HG03108 (cell line): ENCODE results near the gene GALNT10.

Experiments used
- ATAC-seq: cut with Tn5 transposase; IDR thresholded peaks from one replicate; pipeline ENCODE4 v1.9.1; 2021; ENCODE audit warnings: moderate library complexity; ENCODE audit not compliant: unreplicated experiment

GALNT10 gene

GRCh38 chr5:154464438-154464837 is 273.9 kb downstream of the GALNT10 start:
- ATAC-seq: no peak

GRCh38 chr5:154465169-154465568 is 274.6 kb downstream of the GALNT10 start:
- ATAC-seq: no peak

GRCh38 chr5:154466147-154466546 is 275.6 kb downstream of the GALNT10 start:
- no peak for ATAC-seq

GRCh38 chr5:154466671-154467070 is 276.1 kb downstream of the GALNT10 start:
- no peak for ATAC-seq

GRCh38 chr5:154467655-154468354 is 277.3 kb downstream of the GALNT10 start:
- ATAC-seq: peak; percentile 81

- no peak for ATAC-seq
Observed at GRCh38 chr5:154470137-154470536, 279.6 kb downstream of the GALNT10 start.
